Parathyroid adenoma (tissue), 2 donors: ENCODE measurements around the gene TEKT2.
A peak's percentile ranks its signal among the peaks of the same experiment; 100 is the strongest.

Source experiments
- H2AFZ ChIP-seq: fragments of 300-600 bp; sonication (generic); one replicate; pipeline ENCODE4 v1.7.0; 2017; ENCODE audit warnings: antibody characterized with exemption, mild to moderate bottlenecking
- H3K27ac ChIP-seq: fragments of 300-600 bp; sonication (generic); one replicate; pipeline ENCODE4 v1.7.0; 2017
- H3K27me3 ChIP-seq: fragments of 300-600 bp; sonication (generic); one replicate; pipeline ENCODE4 v1.7.0; 2017; ENCODE audit warnings: low read length; ENCODE audit not compliant: control insufficient read depth, insufficient read depth
- H3K36me3 ChIP-seq: fragments of 300-600 bp; sonication (generic); one replicate; pipeline ENCODE4 v1.7.0; 2017; ENCODE audit warnings: low read length; ENCODE audit not compliant: control insufficient read depth, insufficient read depth
- H3K4me1 ChIP-seq: fragments of 300-600 bp; sonication (generic); one replicate; pipeline ENCODE4 v1.7.0; 2017; ENCODE audit warnings: control low read depth
- H3K4me2 ChIP-seq: fragments of 300-600 bp; sonication (generic); one replicate; pipeline ENCODE4 v1.7.0; 2017; ENCODE audit warnings: low read length
- H3K4me3 ChIP-seq: fragments of 300-600 bp; sonication (generic); one replicate; pipeline ENCODE4 v1.7.0; 2017; ENCODE audit warnings: low read depth, low read length
- H3K79me2 ChIP-seq: fragments of 300-600 bp; sonication (generic); one replicate; pipeline ENCODE4 v1.7.0; 2017; ENCODE audit warnings: control low read depth
- H3K9ac ChIP-seq: fragments of 300-600 bp; sonication (generic); one replicate; pipeline ENCODE4 v1.7.0; 2017; ENCODE audit warnings: mild to moderate bottlenecking
- H3K9me3 ChIP-seq: fragments of 300-600 bp; sonication (generic); one replicate; pipeline ENCODE4 v1.7.0; 2017; ENCODE audit warnings: low read length; ENCODE audit not compliant: control insufficient read depth
- CTCF ChIP-seq: fragments of 300-600 bp; sonication (generic); IDR thresholded peaks from one replicate; pipeline ENCODE4 v1.7.0; 2017; ENCODE audit warnings: antibody characterized with exemption, mild to moderate bottlenecking
- donor health status: primary hyperparathyroidism.

TEKT2 gene

GRCh38 chr1:36132029-36132428 lies 48.1 kb downstream of the TEKT2 start:
- no peak for TF ChIP-seq CTCF
- no peak overlapping the region for H3K27ac ChIP-seq

GRCh38 chr1:36133484-36133883 lies 49.6 kb downstream of the TEKT2 start:
- H3K9me3 ChIP-seq: no peaks in the 10 kb centered on the region
- H3K36me3 ChIP-seq: no peaks in the 10 kb centered on the region
- no peak for TF ChIP-seq CTCF
- no peak overlapping the region for H3K9ac ChIP-seq
- H3K27me3 ChIP-seq: no peaks in the 10 kb centered on the region
- no peaks in the 10 kb centered on the region for H3K4me1 ChIP-seq
- H3K4me3 ChIP-seq: no peak overlapping the region
- H2AFZ ChIP-seq: no peak overlapping the region
- H3K4me2 ChIP-seq: no peak overlapping the region
- no peaks in the 10 kb centered on the region for H3K79me2 ChIP-seq
- no peak overlapping the region for H3K27ac ChIP-seq

More at GRCh38 chr1:36132029-36132428, 48.1 kb downstream of the TEKT2 start:
- H3K4me2 ChIP-seq: no peak overlapping the region
- H3K9me3 ChIP-seq: no peaks in the 10 kb centered on the region
- no peaks in the 10 kb centered on the region for H3K36me3 ChIP-seq
- no peaks in the 10 kb centered on the region for H3K27me3 ChIP-seq
- no peak overlapping the region for H3K9ac ChIP-seq
- H3K4me1 ChIP-seq: no peaks in the 10 kb centered on the region
- H3K79me2 ChIP-seq: no peaks in the 10 kb centered on the region
- H3K4me3 ChIP-seq: no peak overlapping the region
- no peak overlapping the region for H2AFZ ChIP-seq

DNA sequence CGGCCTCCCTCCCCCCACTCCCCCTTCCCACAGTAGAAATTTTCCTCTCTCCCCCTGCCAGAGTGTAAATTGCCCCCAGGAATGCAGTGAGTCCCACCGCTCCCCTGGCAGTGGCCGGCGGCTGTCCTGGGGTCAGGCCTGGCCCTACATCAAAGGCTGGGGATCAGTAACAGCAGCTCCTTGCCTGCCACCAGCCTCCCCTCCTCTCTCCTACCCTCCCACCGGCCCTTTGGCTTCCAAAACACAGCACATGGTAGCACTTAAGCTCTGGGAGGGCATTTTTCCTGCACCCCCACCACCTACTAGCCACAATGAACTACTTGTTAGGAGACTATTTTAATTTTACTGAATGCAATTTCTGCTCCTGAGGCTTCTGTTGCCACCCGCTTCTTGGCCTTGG lies 50.1 kb downstream of the TEKT2 start:
- H3K9ac ChIP-seq: no peak overlapping the region
- no peaks in the 10 kb centered on the region for H3K79me2 ChIP-seq
- no peaks in the 10 kb centered on the region for H3K27me3 ChIP-seq
- H3K36me3 ChIP-seq: no peaks in the 10 kb centered on the region
- no peaks in the 10 kb centered on the region for H3K9me3 ChIP-seq
- no peak overlapping the region for H3K27ac ChIP-seq
- no peak overlapping the region for H3K4me3 ChIP-seq
- H2AFZ ChIP-seq: no peak overlapping the region
- H3K4me1 ChIP-seq: no peaks in the 10 kb centered on the region
- no peak for TF ChIP-seq CTCF
- H3K4me2 ChIP-seq: no peak overlapping the region

DNA sequence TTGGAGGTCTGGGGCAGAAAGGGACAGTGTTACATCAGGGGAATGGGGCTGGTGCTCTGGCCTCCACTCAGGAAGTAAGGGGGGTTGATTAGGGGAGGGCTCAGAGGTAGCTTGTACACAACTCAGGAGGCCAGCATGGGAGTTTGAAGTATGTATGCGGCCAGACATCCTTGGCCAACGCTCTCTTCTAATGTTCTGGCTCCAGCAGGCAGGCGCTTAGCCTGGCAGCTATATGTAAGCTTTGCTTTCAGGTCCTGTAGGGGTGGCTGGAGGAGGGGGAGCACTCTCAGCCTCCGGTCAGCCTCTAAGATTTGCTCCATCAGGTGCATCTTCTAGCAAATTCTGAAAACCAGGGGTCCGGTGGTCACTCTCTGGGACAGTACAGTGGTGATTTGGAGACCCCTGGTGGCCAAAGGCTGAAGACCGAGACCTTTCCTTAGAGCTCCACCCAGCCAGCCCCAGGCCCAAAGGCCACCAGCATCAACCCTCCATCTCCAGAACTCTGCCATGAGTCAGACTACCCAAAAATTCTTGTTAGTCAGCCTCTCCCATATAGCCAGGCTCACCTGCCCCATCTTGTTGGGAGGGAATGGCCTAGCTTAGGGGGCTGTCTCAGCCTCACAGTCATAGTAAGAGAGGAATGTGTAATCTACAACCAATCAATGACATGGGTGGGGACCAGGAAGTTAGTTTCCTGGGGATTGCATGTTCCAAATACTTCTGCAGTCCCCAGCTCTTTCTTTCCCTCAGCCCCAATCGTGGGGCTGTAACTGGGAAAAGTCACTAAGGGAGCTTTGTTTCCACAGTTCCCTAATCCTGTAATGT lies 50.8 kb downstream of the TEKT2 start:
- TF ChIP-seq CTCF: peak; percentile 49
- no peaks in the 10 kb centered on the region for H3K27me3 ChIP-seq
- H3K4me2 ChIP-seq: no peak overlapping the region
- no peaks in the 10 kb centered on the region for H3K4me1 ChIP-seq
- H3K9ac ChIP-seq: no peak overlapping the region
- no peak overlapping the region for H3K27ac ChIP-seq
- H3K79me2 ChIP-seq: no peaks in the 10 kb centered on the region
- no peak overlapping the region for H2AFZ ChIP-seq
- no peaks in the 10 kb centered on the region for H3K36me3 ChIP-seq
- H3K4me3 ChIP-seq: no peak overlapping the region
- H3K9me3 ChIP-seq: no peaks in the 10 kb centered on the region

DNA sequence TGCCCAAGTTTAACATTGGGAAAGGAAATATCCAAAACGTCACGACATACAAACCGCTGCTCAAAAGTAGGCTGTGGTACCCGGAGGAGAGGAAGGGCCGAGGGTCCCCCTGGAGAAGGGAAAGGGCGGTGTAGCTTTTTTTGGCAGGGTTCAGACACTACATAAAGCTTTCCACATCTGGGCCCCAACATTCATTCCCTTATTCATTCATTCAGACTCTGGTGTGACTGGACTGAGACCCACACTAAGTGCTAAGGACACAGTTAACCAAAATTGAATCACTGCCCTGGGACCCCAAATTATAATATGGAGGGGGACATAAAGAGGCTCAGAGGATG lies 51.4 kb downstream of the TEKT2 start:
- no peak overlapping the region for H3K9ac ChIP-seq

More for the DNA sequence above, 51.4 kb downstream of the TEKT2 start:
- Histone ChIP-seq H3K27ac (no peak overlapping the region), H3K27me3 (no peaks in the 10 kb centered on the region), H3K4me2 (no peak overlapping the region), H3K4me1 (no peaks in the 10 kb centered on the region), H3K9me3 (no peaks in the 10 kb centered on the region), H3K4me3 (no peak overlapping the region), H2AFZ (no peak overlapping the region), H3K79me2 (no peaks in the 10 kb centered on the region), H3K36me3 (no peaks in the 10 kb centered on the region)
- TF ChIP-seq CTCF: no peak
